Thymus (tissue), 11 donors: ENCODE data around the gene DMP1. TPM values are rescaled to one million over a fixed set of nuclear protein-coding genes. Genes with fewer than 3 reads are reported as not detected.

Experiments
- DNase-seq, 9 donors: peaks; one replicate each; pipeline ENCODE4 v3.0.0-alpha.2; 2013; ENCODE audit warnings: low spot score in 9 of 9, low read depth in 6 of 9, missing footprints in 1 of 9
- H3K27ac ChIP-seq, 2 donors: one replicate each; pipeline ENCODE4 v1.5.1; 2013; ENCODE audit warnings: control low read depth in 1 of 2, low read depth in 1 of 2, low read length in 1 of 2, mild to moderate bottlenecking in 1 of 2, moderate library complexity in 1 of 2
- H3K27me3 ChIP-seq, 2 donors: one replicate each; pipeline ENCODE4 v1.5.1; 2013; ENCODE audit warnings: low read length in 1 of 2; ENCODE audit not compliant: control insufficient read depth in 2 of 2, insufficient read depth in 1 of 2
- H3K36me3 ChIP-seq, 2 donors: one replicate each; pipeline ENCODE4 v1.5.1; 2013; ENCODE audit warnings: low read length in 1 of 2, mild to moderate bottlenecking in 1 of 2, moderate library complexity in 1 of 2; ENCODE audit not compliant: control insufficient read depth in 2 of 2, insufficient read depth in 2 of 2
- H3K4me1 ChIP-seq, 2 donors: one replicate each; pipeline ENCODE4 v1.5.1; 2013; ENCODE audit warnings: low read length in 2 of 2; ENCODE audit not compliant: control insufficient read depth in 2 of 2, insufficient read depth in 2 of 2
- H3K4me3 ChIP-seq, 2 donors: one replicate each; pipeline ENCODE4 v1.5.1; 2013; ENCODE audit warnings: low read length in 2 of 2, control low read depth in 1 of 2, mild to moderate bottlenecking in 1 of 2
- H3K9me3 ChIP-seq, 2 donors: one replicate each; pipeline ENCODE4 v1.5.1; 2013; ENCODE audit warnings: low read length in 1 of 2, mild to moderate bottlenecking in 1 of 2; ENCODE audit not compliant: control insufficient read depth in 2 of 2, insufficient read depth in 1 of 2
- WGBS: extraction: QIAGEN DNeasy Blood & Tissue Kit; methylation state at CpG from one replicate; pipeline ENCODE4 v1.1.7; 2013; 5-methylcytosine and 5-hydroxymethylcytosine counted together
- polyA plus RNA-seq: library from polyadenylated mRNA; stranded (reverse); fragments of 200-250 nt; gene quantifications from one replicate; pipeline ENCODE4 v1.2.3, GENCODE V29; 2013
- total RNA-seq: library from RNA; stranded (reverse); fragments of 120-200 nt; gene quantifications from one replicate; pipeline ENCODE4 v1.2.4, GENCODE V29; 2013
- donor health status: healthy.

The DMP1 gene
- total and polyA plus RNA-seq, 2 donors = 0.42 to 1.1 TPM

- DNase-seq = no peak
- no peaks in the 10 kb centered on the region for H3K36me3 ChIP-seq
- H3K9me3 ChIP-seq = peaks cover 0 to 2% of the 10 kb centered on the region in 2 donors
- H3K27me3 ChIP-seq = no peaks in the 10 kb centered on the region
- no peak overlapping the region for H3K4me3 ChIP-seq
- H3K4me1 ChIP-seq = no peaks in the 10 kb centered on the region
- no peak overlapping the region for H3K27ac ChIP-seq
These were observed 18.4 kb upstream of the DMP1 start for GRCh38 chr4:87631668-87632067.

DNA sequence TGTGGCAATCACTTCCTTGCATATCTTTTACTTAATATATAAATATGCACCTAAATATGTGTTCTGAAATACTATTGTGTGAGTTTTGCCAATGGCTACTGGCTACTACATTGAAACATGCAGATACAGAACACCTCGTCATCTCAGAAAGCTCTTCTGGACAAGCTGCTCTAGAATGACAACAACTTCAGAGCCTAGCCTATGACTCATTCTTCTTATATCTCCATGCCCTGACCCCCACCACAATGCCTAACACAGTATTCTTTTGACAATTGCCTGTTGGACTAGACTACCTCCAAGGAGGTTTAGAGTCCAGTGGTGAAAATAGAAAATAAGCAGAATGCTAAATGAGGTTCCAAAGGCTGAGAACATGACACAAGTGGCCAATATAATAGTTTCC, 17.6 kb upstream of the DMP1 start:
- peaks cover 0 to 4% of the 10 kb centered on the region in 2 donors for H3K9me3 ChIP-seq
- H3K27ac ChIP-seq = no peak overlapping the region
- no peak for DNase-seq
- WGBS = 90% methylated on average over 1 of the region's 1 CpG
- no peaks in the 10 kb centered on the region for H3K4me1 ChIP-seq
- H3K27me3 ChIP-seq = no peaks in the 10 kb centered on the region
- H3K36me3 ChIP-seq = no peaks in the 10 kb centered on the region
- H3K4me3 ChIP-seq = no peak overlapping the region

DNA sequence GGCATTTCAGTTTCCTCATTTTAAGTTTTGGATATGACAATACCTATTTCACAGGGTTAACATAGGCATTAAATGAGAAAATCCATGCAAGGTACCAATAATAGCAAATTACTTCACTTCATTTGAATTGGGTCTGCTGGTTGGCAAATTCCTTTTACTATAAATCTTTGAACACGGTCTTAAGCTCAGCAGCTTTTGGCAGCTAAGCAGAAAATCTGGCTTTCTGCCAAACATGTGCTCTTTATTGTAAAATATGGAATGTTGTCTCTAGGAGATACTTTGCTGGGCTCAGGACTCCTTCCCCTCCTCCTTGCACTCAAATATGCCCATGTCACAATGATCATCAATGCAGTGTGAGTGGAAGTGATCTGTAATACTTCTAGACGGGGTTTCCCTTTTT, 16.8 kb upstream of the DMP1 start:
- Histone ChIP-seq H3K27ac (no peak overlapping the region), H3K4me1 (no peaks in the 10 kb centered on the region), H3K27me3 (no peaks in the 10 kb centered on the region), H3K9me3 (peaks cover 0 to 4% of the 10 kb centered on the region in 2 donors), H3K36me3 (no peaks in the 10 kb centered on the region), H3K4me3 (no peak overlapping the region)
- 55% methylated on average over 2 of the region's 2 CpGs for WGBS
- no peak for DNase-seq

DNA sequence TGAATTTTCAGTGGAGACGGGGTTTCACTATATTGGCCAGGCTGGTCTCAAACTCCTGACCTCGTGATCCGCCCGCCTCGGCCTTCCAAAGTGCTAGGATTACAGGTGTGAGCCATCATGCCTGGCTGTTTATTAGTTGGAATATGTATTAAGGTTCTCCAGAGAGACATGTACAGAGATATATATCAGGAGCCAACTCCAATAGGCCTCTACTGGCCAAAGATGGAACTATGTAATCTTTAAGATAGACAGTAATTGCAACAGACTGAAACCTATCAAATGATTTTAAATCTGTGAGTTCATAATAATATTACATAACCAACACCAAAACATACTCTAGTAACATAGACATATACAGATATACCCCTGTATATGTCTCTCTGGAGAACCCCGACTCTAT, 5.8 kb upstream of the DMP1 start:
- Histone ChIP-seq H3K27me3 (no peaks in the 10 kb centered on the region), H3K36me3 (no peaks in the 10 kb centered on the region), H3K4me3 (no peak overlapping the region), H3K4me1 (no peaks in the 10 kb centered on the region), H3K9me3 (no peaks in the 10 kb centered on the region), H3K27ac (no peak overlapping the region)
- WGBS = 96% methylated on average over 6 of the region's 6 CpGs
- DNase-seq = no peak

DNA sequence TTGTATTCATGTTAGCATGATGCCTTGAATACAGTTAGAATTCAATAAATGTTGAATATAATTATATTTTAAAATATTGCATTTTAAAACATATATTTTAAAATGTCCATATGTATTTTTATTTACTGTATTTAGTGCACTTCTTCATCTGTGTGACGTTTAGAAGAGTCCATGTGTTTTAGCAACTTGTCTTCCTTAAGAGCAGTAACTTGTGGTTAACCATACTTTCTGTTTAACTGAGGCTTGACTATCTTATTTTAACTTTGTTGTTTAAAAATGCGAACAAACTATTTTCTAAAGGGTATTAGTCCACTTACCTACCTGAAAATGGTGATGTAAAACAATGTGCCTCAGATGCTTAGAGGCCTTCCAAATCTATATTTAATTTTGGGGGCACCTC, 858 bp downstream of the DMP1 start:
- H3K4me1 ChIP-seq = no peaks in the 10 kb centered on the region
- no peaks in the 10 kb centered on the region for H3K27me3 ChIP-seq
- H3K36me3 ChIP-seq = no peaks in the 10 kb centered on the region
- DNase-seq = no peak
- H3K27ac ChIP-seq = no peak overlapping the region
- H3K4me3 ChIP-seq = no peak overlapping the region
- WGBS = 44% methylated on average over 2 of the region's 2 CpGs
- H3K9me3 ChIP-seq = no peaks in the 10 kb centered on the region

- H3K36me3 ChIP-seq = no peaks in the 10 kb centered on the region
- no peaks in the 10 kb centered on the region for H3K9me3 ChIP-seq
- DNase-seq = no peak
- no peaks in the 10 kb centered on the region for H3K4me1 ChIP-seq
- no peak overlapping the region for H3K27ac ChIP-seq
- no peaks in the 10 kb centered on the region for H3K27me3 ChIP-seq
- H3K4me3 ChIP-seq = no peak overlapping the region
- 96% methylated on average over 3 of the region's 3 CpGs for WGBS
These were observed 1.9 kb downstream of the DMP1 start for GRCh38 chr4:87651941-87652340.

DNA sequence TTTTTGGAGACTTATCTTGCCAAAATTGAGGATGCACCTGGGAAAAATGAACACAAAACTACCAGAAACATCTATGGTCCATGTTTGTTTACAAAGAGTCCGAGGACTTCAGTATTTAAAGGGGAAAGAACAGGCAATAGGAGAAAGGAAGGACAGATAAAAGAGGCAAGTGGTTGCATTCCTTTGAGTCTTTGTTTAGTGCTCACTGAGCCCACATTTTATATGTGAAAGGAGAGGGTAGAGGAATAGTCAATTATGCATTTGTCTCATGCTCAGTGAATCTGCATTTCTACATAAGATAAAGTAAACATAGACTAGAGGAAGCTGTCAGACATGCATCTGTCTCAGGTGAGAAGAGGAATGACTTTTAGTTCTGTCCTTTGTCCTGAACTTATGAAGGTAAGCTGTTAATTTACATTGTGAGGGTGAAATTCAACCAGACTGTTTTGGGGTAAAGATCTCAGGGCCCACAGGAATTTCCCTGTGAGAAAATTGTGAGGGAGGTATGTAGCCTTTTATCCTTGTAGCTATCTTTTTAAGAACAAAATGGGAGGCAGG, 4.5 kb downstream of the DMP1 start:
- H3K27me3 ChIP-seq = no peaks in the 10 kb centered on the region
- no peak overlapping the region for H3K27ac ChIP-seq
- H3K36me3 ChIP-seq = no peaks in the 10 kb centered on the region
- no peaks in the 10 kb centered on the region for H3K9me3 ChIP-seq
- no peaks in the 10 kb centered on the region for H3K4me1 ChIP-seq
- no peak overlapping the region for H3K4me3 ChIP-seq
- WGBS = 86% methylated on average over 1 of the region's 1 CpG
- DNase-seq = no peak

GRCh38 chr4:87657525-87657924, 7.4 kb downstream of the DMP1 start:
- Histone ChIP-seq H3K36me3 (no peaks in the 10 kb centered on the region), H3K4me1 (no peaks in the 10 kb centered on the region), H3K9me3 (no peaks in the 10 kb centered on the region), H3K27me3 (no peaks in the 10 kb centered on the region), H3K27ac (no peak overlapping the region), H3K4me3 (no peak overlapping the region)
- 94% methylated on average over 3 of the region's 3 CpGs for whole genome bisulfite sequencing
- DNase-seq = no peak

DNA sequence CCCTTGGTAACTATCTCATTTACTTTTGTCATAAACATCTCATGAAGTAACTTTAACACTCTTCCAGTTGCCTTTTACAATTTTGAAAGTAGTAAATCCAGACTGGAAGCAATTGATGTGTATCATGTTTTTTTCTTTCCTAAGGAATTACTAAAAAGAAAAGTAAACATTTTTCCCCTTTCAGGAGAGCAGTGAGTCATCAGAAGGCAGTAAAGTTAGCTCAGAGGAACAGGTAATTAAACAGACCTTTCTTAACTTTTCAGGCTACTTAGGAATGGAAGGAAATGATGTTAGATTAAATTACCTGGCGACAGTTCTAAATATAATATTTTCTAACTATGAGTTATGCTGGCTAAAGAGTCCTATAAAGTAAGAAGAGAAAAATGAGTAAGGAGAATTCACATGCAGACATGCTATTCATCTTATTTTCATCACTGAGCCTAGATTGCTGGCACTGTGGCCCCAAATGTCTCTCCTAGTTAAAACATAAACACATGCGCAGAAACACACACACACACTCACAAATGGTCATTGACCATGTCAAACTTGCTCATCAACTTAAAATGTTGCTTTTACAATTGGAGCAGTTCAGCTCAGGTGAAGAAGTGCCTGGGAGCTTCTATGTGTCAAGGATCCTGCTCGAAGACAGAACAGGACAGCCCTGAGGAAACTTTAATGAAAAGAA, 9.3 kb downstream of the DMP1 start:
- DNase-seq = no peak
- no peaks in the 10 kb centered on the region for H3K9me3 ChIP-seq
- no peak overlapping the region for H3K27ac ChIP-seq
- H3K4me1 ChIP-seq = no peaks in the 10 kb centered on the region
- 91% methylated on average over 3 of the region's 3 CpGs for WGBS
- H3K36me3 ChIP-seq = no peaks in the 10 kb centered on the region
- H3K27me3 ChIP-seq = no peaks in the 10 kb centered on the region
- no peak overlapping the region for H3K4me3 ChIP-seq
